ENCODE results near the gene FOSL2. TPM values are rescaled to one million over a fixed set of nuclear protein-coding genes. Genes with fewer than 3 reads are reported as not detected.
A peak's percentile ranks its signal among the peaks of the same experiment; 100 is the strongest.

Gene FOSL2
- total and polyA plus RNA-seq, 2 experiments from 2014 or later: 0.60 to 4.3 TPM

GRCh38 chr2:28413899-28414295, 21.2 kb downstream of the FOSL2 start:
- Mint-ChIP-seq H3K27ac (no peak overlapping the region; the same call in 1 of the 2 replicates), H3K36me3 (ENCODE audit: low read depth) (peaks cover 8% of the 10 kb centered on the region; the same call in 2 of the 3 replicates), H3K27me3 (ENCODE audit: insufficient read depth, low read depth, poor library complexity) (peaks cover 5% of the 10 kb centered on the region), H3K4me1 (peaks cover 24% of the 10 kb centered on the region), H3K9me3 (no peaks in the 10 kb centered on the region), H3K4me3 (0 out of 3 replicates have a peak overlapping the region, but pooled peaks have one; percentile 4)
- Histone ChIP-seq H3K27ac (ENCODE audit: low read depth) (no peak overlapping the region), H4K20me1 (replicated peaks; ENCODE audit: insufficient read depth) (no peaks in the 10 kb centered on the region), H3K9me2 (ENCODE audit: insufficient read depth) (no peaks in the 10 kb centered on the region), H3K4me3 (no peak overlapping the region), H3K36me3 (ENCODE audit: insufficient read depth) (no peaks in the 10 kb centered on the region), H3F3A (replicated peaks; ENCODE audit: low read depth) (no peaks in the 10 kb centered on the region), H3K79me2 (replicated peaks; ENCODE audit: insufficient read depth) (no peaks in the 10 kb centered on the region), H3K4me2 (no peak overlapping the region), H3K27me3 (ENCODE audit: insufficient read depth) (no peaks in the 10 kb centered on the region), H2AFZ (no peak overlapping the region), H3K4me1 (ENCODE audit: insufficient read depth) (0 out of 2 replicates have a peak, but pooled peaks cover 5% of the 10 kb centered on the region)
- ATAC-seq (peak; percentile 54), DNase-seq (ENCODE audit: low spot score) (no peak)
- TF ChIP-seq JUNB (IDR thresholded peaks at IDR 0.05; ENCODE audit: unreplicated experiment): no peak
- TF ChIP-seq ZNF114 (CRISPR knock-in tag; IDR thresholded peaks at IDR 0.05): no peak

- no peaks in the 10 kb centered on the region for H3K79me2 ChIP-seq (replicated peaks; ENCODE audit: insufficient read depth)
- H3K4me3 ChIP-seq: no peak overlapping the region
- no peaks in the 10 kb centered on the region for H3K36me3 ChIP-seq (ENCODE audit: insufficient read depth)
- Mint-ChIP-seq H3K4me1 (peaks cover 24% of the 10 kb centered on the region), H3K27me3 (ENCODE audit: insufficient read depth, low read depth, poor library complexity) (peaks cover 5% of the 10 kb centered on the region), H3K36me3 (ENCODE audit: low read depth) (peaks cover 8% of the 10 kb centered on the region; the same call in 2 of the 3 replicates), H3K4me3 (no peak overlapping the region), H3K27ac (no peak overlapping the region), H3K9me3 (no peaks in the 10 kb centered on the region)
- DNase-seq (ENCODE audit: low spot score) (no peak), ATAC-seq (no peak)
- H2AFZ ChIP-seq: 0 out of 2 replicates have a peak overlapping the region, but pooled peaks have one; percentile 52
- no peaks in the 10 kb centered on the region for H3K27me3 ChIP-seq (ENCODE audit: insufficient read depth)
- H3K9me2 ChIP-seq (ENCODE audit: insufficient read depth): no peaks in the 10 kb centered on the region
- H3K4me1 ChIP-seq (ENCODE audit: insufficient read depth): 0 out of 2 replicates have a peak, but pooled peaks cover 5% of the 10 kb centered on the region
- no peak overlapping the region for H3K27ac ChIP-seq (ENCODE audit: low read depth)
- H3K4me2 ChIP-seq: no peak overlapping the region
- H3F3A ChIP-seq (replicated peaks; ENCODE audit: low read depth): no peaks in the 10 kb centered on the region
- no peak for TF ChIP-seq ZNF331 (CRISPR knock-in tag; IDR thresholded peaks at IDR 0.05; ENCODE audit: low read depth)
- TF ChIP-seq STAT1 (IDR thresholded peaks at IDR 0.05; ENCODE audit: unreplicated experiment): no peak
- TF ChIP-seq REST (IDR thresholded peaks at IDR 0.05; ENCODE audit: unreplicated experiment): no peak
- no peak for TF ChIP-seq ZNF462 (CRISPR knock-in tag; IDR thresholded peaks at IDR 0.05)
- no peaks in the 10 kb centered on the region for H4K20me1 ChIP-seq (replicated peaks; ENCODE audit: insufficient read depth)
Measured at GRCh38 chr2:28414583-28414982, 21.9 kb downstream of the FOSL2 start.
